A549 (cell line): Measurements from ENCODE around the gene ISG15. TPM values are rescaled to one million over a fixed set of nuclear protein-coding genes. Genes with fewer than 3 reads are reported as not detected.

Experiments
- ATAC-seq, 2 experiments: fragments of 200-7000 bp in 1 of 2; fragments of >200 bp in 1 of 2; cut with Nextera tagmentation in 1 of 2; cut with Tn5 transposase in 1 of 2; 3 replicates each; pipeline versions ENCODE4 v1.8.0 to v1.9.1; 2018 to 2020; ENCODE audit warnings: mild to moderate bottlenecking in 1 of 2, moderate library complexity in 1 of 2
- CTCF ChIA-PET: fragments of 300-600 bp; sonication (Branson Sonifier 250); formaldehyde crosslinking; extraction: SDS; loops from one replicate; lab custom pipeline; 2021; ENCODE audit warnings: antibody characterized with exemption, inconsistent platforms; lab: Yijun Ruan, JAX
- POLR2A ChIA-PET: fragments of 350-600 bp; formaldehyde crosslinking; extraction: SDS; loops from one replicate; lab custom pipeline; 2021; ENCODE audit warnings: antibody characterized with exemption, inconsistent platforms; lab: Yijun Ruan, JAX
- DNase-seq, 2 experiments: peaks; one replicate each; pipeline versions ENCODE4 v3.0.0 to v3.0.0-alpha.2; 2011 to 2016; ENCODE audit warnings: low read depth in 1 of 2, low spot score in 1 of 2
- FAIRE-seq: peaks from 2 replicates; lab custom pipeline; 2011; peaks lifted over from hg19 to GRCh38; lab: Jason Lieb, UNC
- H3K27ac ChIP-seq, 2 experiments: fragments of >200 bp; sonication (Bioruptor Twin); formaldehyde crosslinking; 3 replicates each; pipeline ENCODE4 v1.5.1; 2016 to 2017
- H3K4me1 ChIP-seq: fragments of >200 bp; sonication (Bioruptor Twin); formaldehyde crosslinking; 3 replicates; pipeline ENCODE4 v1.6.1; 2016
- H3K4me2 ChIP-seq: fragments of >200 bp; sonication (Bioruptor Twin); formaldehyde crosslinking; 3 replicates; pipeline ENCODE4 v1.6.1; 2016
- H3K4me3 ChIP-seq: fragments of >200 bp; sonication (Bioruptor Twin); formaldehyde crosslinking; 3 replicates; pipeline ENCODE4 v1.5.1; 2016
- H3K9me3 ChIP-seq: fragments of >200 bp; sonication (Bioruptor Twin); formaldehyde crosslinking; 3 replicates; pipeline ENCODE4 v1.6.1; 2016
- CBX2 ChIP-seq: fragments of 200-600 bp; sonication (generic); IDR thresholded peaks from 2 replicates; pipeline ENCODE4 v1.6.1; 2016; ENCODE audit warnings: low read depth, mild to moderate bottlenecking, borderline replicate concordance
- CBX8 ChIP-seq: fragments of 200-600 bp; sonication (generic); IDR thresholded peaks from 2 replicates; pipeline ENCODE4 v1.6.1; 2016
- CEBPB ChIP-seq, 2 experiments: fragments of >200 bp in 1 of 2; sonication (Bioruptor Twin) in 1 of 2; formaldehyde crosslinking in 1 of 2; IDR thresholded peaks; 2 replicates each; pipeline ENCODE4 v1.6.1; 2012 to 2016
- CHD4 ChIP-seq: fragments of 200-600 bp; sonication (generic); IDR thresholded peaks from 2 replicates; pipeline ENCODE4 v1.6.1; 2016; ENCODE audit warnings: antibody characterized with exemption, mild to moderate bottlenecking, borderline replicate concordance
- CTCF ChIP-seq: fragments of >200 bp; sonication (Bioruptor Twin); formaldehyde crosslinking; IDR thresholded peaks from 3 replicates; pipeline ENCODE4 v1.5.1; 2016
- ELK1 ChIP-seq: fragments of 150-350 bp; IDR thresholded peaks from 2 replicates; pipeline ENCODE4 v1.6.1; 2014; ENCODE audit warnings: low read depth, mild to moderate bottlenecking, low read length
- ESRRA ChIP-seq: fragments of 150-350 bp; IDR thresholded peaks from 2 replicates; pipeline ENCODE4 v1.6.1; 2014; ENCODE audit warnings: mild to moderate bottlenecking, low read length, borderline replicate concordance
- GATA3 ChIP-seq: IDR thresholded peaks from 2 replicates; pipeline ENCODE4 v1.6.1; 2012; ENCODE audit warnings: borderline replicate concordance
- HDAC2 ChIP-seq: fragments of 200-600 bp; sonication (generic); IDR thresholded peaks from 2 replicates; pipeline ENCODE4 v1.6.1; 2016
- HES2 ChIP-seq: fragments of >200 bp; sonication (Bioruptor Twin); formaldehyde crosslinking; IDR thresholded peaks from 2 replicates; pipeline ENCODE4 v1.6.1; 2016
- HEYL ChIP-seq: fragments of 250-450 bp; sonication (Bioruptor Pico); IDR thresholded peaks from 2 replicates; pipeline ENCODE4 v1.8.0; 2021; ENCODE audit warnings: mild to moderate bottlenecking, moderate library complexity
- HMGXB4 ChIP-seq: fragments of 250-450 bp; sonication (Bioruptor Pico); IDR thresholded peaks from 2 replicates; pipeline ENCODE4 v1.5.0; 2021; ENCODE audit warnings: mild to moderate bottlenecking, moderate library complexity, borderline replicate concordance
- HOXA7 ChIP-seq: fragments of 250-450 bp; sonication (Bioruptor Pico); IDR thresholded peaks from 2 replicates; pipeline ENCODE4 v1.5.0; 2020; ENCODE audit warnings: mild to moderate bottlenecking, moderate library complexity
- HOXB13 ChIP-seq: fragments of 250-450 bp; sonication (Bioruptor Pico); IDR thresholded peaks from 2 replicates; pipeline ENCODE4 v1.5.0; 2020; ENCODE audit warnings: low read depth, mild to moderate bottlenecking, moderate library complexity
- HOXB5 ChIP-seq: fragments of 250-450 bp; sonication (Bioruptor Pico); IDR thresholded peaks from 2 replicates; pipeline ENCODE4 v1.5.0; 2020; ENCODE audit warnings: mild to moderate bottlenecking, moderate library complexity
- JUNB ChIP-seq: fragments of >200 bp; sonication (Bioruptor Twin); formaldehyde crosslinking; IDR thresholded peaks from 2 replicates; pipeline ENCODE4 v1.6.1; 2016
- MYC ChIP-seq: IDR thresholded peaks from 2 replicates; pipeline ENCODE4 v1.6.1; 2012; ENCODE audit warnings: mild to moderate bottlenecking, inconsistent platforms, low read length, improper control_type of control experiment, borderline replicate concordance
- NPAS2 ChIP-seq: fragments of 250-450 bp; sonication (Bioruptor Pico); IDR thresholded peaks from 2 replicates; pipeline ENCODE4 v1.8.0; 2022; ENCODE audit warnings: mild to moderate bottlenecking, moderate library complexity, borderline replicate concordance
- NR3C1 ChIP-seq: fragments of >200 bp; sonication (Bioruptor Twin); formaldehyde crosslinking; IDR thresholded peaks from 3 replicates; pipeline ENCODE4 v1.6.1; 2017
- PBX3 ChIP-seq: IDR thresholded peaks from 2 replicates; pipeline ENCODE4 v1.6.1; 2012
- PHF8 ChIP-seq: fragments of 200-600 bp; sonication (generic); IDR thresholded peaks from 2 replicates; pipeline ENCODE4 v1.6.1; 2016; ENCODE audit warnings: low read depth, mild to moderate bottlenecking, antibody characterized with exemption, moderate library complexity, borderline replicate concordance
- RAD21 ChIP-seq, 2 experiments: fragments of >200 bp in 1 of 2; sonication (Bioruptor Twin) in 1 of 2; formaldehyde crosslinking in 1 of 2; IDR thresholded peaks in 1 of 2; conservative IDR thresholded peaks in 1 of 2; 2 replicates in 1 of 2; 3 replicates in 1 of 2; pipeline ENCODE4 v1.6.1; 2012 to 2018; ENCODE audit warnings: inconsistent platforms in 1 of 2
- RCOR1 ChIP-seq: fragments of 150-350 bp; IDR thresholded peaks from 2 replicates; pipeline ENCODE4 v1.6.1; 2014; ENCODE audit warnings: antibody characterized with exemption, low read length, low read depth
- RNF2 ChIP-seq: fragments of 200-600 bp; sonication (generic); IDR thresholded peaks from 2 replicates; pipeline ENCODE4 v1.6.1; 2016; ENCODE audit warnings: low read depth, mild to moderate bottlenecking, antibody characterized with exemption, moderate library complexity, borderline replicate concordance
- SMC3 ChIP-seq: fragments of >200 bp; sonication (Bioruptor Twin); formaldehyde crosslinking; IDR thresholded peaks from 3 replicates; pipeline ENCODE4 v1.6.1; 2018; ENCODE audit warnings: inconsistent platforms
- ZC3H11A ChIP-seq: fragments of 450-650 bp; IDR thresholded peaks from 2 replicates; pipeline ENCODE4 v1.6.1; 2014; ENCODE audit warnings: antibody characterized with exemption, mild to moderate bottlenecking
- ZNF302 ChIP-seq: fragments of 250-450 bp; sonication (Bioruptor Pico); IDR thresholded peaks from 2 replicates; pipeline ENCODE4 v1.9.0; 2021; ENCODE audit warnings: inconsistent platforms, mild to moderate bottlenecking, moderate library complexity
- ZSCAN20 ChIP-seq: fragments of 250-450 bp; sonication (Bioruptor Pico); IDR thresholded peaks from 2 replicates; pipeline ENCODE4 v1.8.0; 2022; ENCODE audit warnings: mild to moderate bottlenecking, moderate library complexity
- WGBS: methylation state at CpG from one replicate; pipeline ENCODE4 v1.1.6; 2017; ENCODE audit errors: missing lambda C conversion rate; 5-methylcytosine and 5-hydroxymethylcytosine counted together
- polyA plus RNA-seq, 4 experiments: library from polyadenylated mRNA; depleted of rRNA in 3 of 4; stranded (reverse); fragments of >200 nt; fragmentation: RNase III in 1 of 4; extraction: RNeasy Plus Mini Kit Qiagen cat#74134 plus additional on column Dnase treatment in 1 of 4; gene quantifications; 2 replicates in 3 of 4; 3 replicates in 1 of 4; pipeline ENCODE4 v1.2.3, GENCODE V29; 2011 to 2017

ISG15 gene
- polyA plus RNA-seq, 2 of the 4 experiments (the other 2 are of a cell fraction) = 4.6 to 11.2 TPM

- WGBS = 100% methylated on average over 1 of the region's 18 CpGs
- POLR2A ChIA-PET = no interaction called here
Observed at GRCh38 chr1:1054099-1054700, 40.9 kb downstream of the ISG15 start.

GRCh38 chr1:1054971-1055370 lies 41.7 kb downstream of the ISG15 start:
- FAIRE-seq = no peak
- 90% methylated on average over 15 of the region's 23 CpGs for WGBS
- POLR2A ChIA-PET = no interaction called here
- CTCF ChIA-PET = interaction anchor here (1.4 to 2.3 kb wide), 3 partner anchors 9 to 70 kb away, joined by 4 to 10 read pairs (median 4); no protein-coding TSS in a partner anchor
- ATAC-seq = no peak
- H3K27ac ChIP-seq = no peak overlapping the region
- DNase-seq = no peak
- peaks cover 10% of the 10 kb centered on the region for H3K4me1 ChIP-seq
- H3K9me3 ChIP-seq = no peaks in the 10 kb centered on the region
- H3K4me2 ChIP-seq = no peak overlapping the region
- H3K4me3 ChIP-seq = no peak overlapping the region
- no peak for TF ChIP-seq NR3C1
- TF ChIP-seq CBX2 = no peak
- TF ChIP-seq RCOR1 = no peak
- no peak for TF ChIP-seq CHD4
- no peak for TF ChIP-seq NPAS2 (CRISPR knock-in tag)
- no peak for TF ChIP-seq HDAC2
- TF ChIP-seq CTCF = no peak
- no peak for TF ChIP-seq PBX3
- TF ChIP-seq HES2 = no peak
- TF ChIP-seq PHF8 = no peak
- no peak for TF ChIP-seq HOXB5
- no peak for TF ChIP-seq MYC
- TF ChIP-seq HOXB13 (CRISPR knock-in tag) = no peak
- TF ChIP-seq HOXA7 (CRISPR knock-in tag) = no peak
- no peak for TF ChIP-seq GATA3
- no peak for TF ChIP-seq HMGXB4
- no peak for TF ChIP-seq ZC3H11A

More at GRCh38 chr1:1054099-1054700, 40.9 kb downstream of the ISG15 start:
- Histone ChIP-seq H3K4me1 (peaks cover 10% of the 10 kb centered on the region), H3K4me2 (no peak overlapping the region), H3K9me3 (no peaks in the 10 kb centered on the region), H3K4me3 (no peak overlapping the region), H3K27ac (no peak overlapping the region)
- no peak for FAIRE-seq
- CTCF ChIA-PET = interaction anchor here (0.6 to 2.3 kb wide), 6 partner anchors 10 to 70 kb away, joined by 3 to 10 read pairs (median 4); no protein-coding TSS in a partner anchor
- ATAC-seq = no peak
- TF ChIP-seq RNF2 (no peak), JUNB (no peak), CBX8 (no peak), NPAS2 (CRISPR knock-in tag) (no peak), ZNF302 (no peak), ELK1 (no peak), ZSCAN20 (no peak), ZC3H11A (no peak), RAD21 (conservative IDR thresholded peaks at IDR 0.05 in 1 of 2, IDR thresholded peaks at IDR 0.05 in 1 of 2) (no peak), CEBPB (IDR thresholded peaks at IDR 0.05) (no peak), ESRRA (no peak), SMC3 (no peak), HEYL (CRISPR knock-in tag) (no peak), HES2 (no peak), HMGXB4 (no peak)
- DNase-seq = no peak
